Heart left ventricle (tissue), 16 donors: Measurements from ENCODE around the gene LRP1B. TPM values are rescaled to one million over a fixed set of nuclear protein-coding genes. Genes with fewer than 3 reads are reported as not detected.

Source experiments
- ATAC-seq, 4 donors: fragments of 200-7000 bp; cut with Tn5 transposase; one replicate each; pipeline ENCODE4 v1.9.1; 2020 to 2022; ENCODE audit warnings: moderate library complexity in 4 of 4, mild to moderate bottlenecking in 3 of 4, moderate number of reproducible peaks in 1 of 4
- DNase-seq, 5 donors: peaks; one replicate each; pipeline ENCODE4 v3.0.0-alpha.2; 2020
- H3K27ac ChIP-seq, 12 donors: fragments of 200-600 bp; sonication (generic) in 4 of 12; one replicate each; pipeline versions ENCODE4 v1.5.0 to v1.8.0; 2016 to 2022; ENCODE audit warnings: mild to moderate bottlenecking in 2 of 12
- H3K27me3 ChIP-seq, 9 donors: fragments of 200-600 bp; sonication (generic) in 2 of 9; one replicate each; pipeline versions ENCODE4 v1.5.1 to v1.8.0; 2016 to 2022; ENCODE audit warnings: mild to moderate bottlenecking in 3 of 9
- H3K36me3 ChIP-seq, 9 donors: fragments of 200-600 bp; sonication (generic) in 2 of 9; one replicate each; pipeline versions ENCODE4 v1.5.0 to v1.8.0; 2018 to 2022; ENCODE audit warnings: mild to moderate bottlenecking in 2 of 9
- H3K4me1 ChIP-seq, 12 donors: fragments of 200-600 bp; sonication (generic) in 4 of 12; one replicate each; pipeline versions ENCODE4 v1.5.0 to v1.8.0; 2016 to 2022; ENCODE audit warnings: mild to moderate bottlenecking in 3 of 12
- H3K4me3 ChIP-seq, 12 donors: fragments of 200-600 bp; sonication (generic) in 4 of 12; one replicate each; pipeline versions ENCODE4 v1.5.0 to v1.8.0; 2017 to 2022; ENCODE audit warnings: mild to moderate bottlenecking in 9 of 12, moderate library complexity in 4 of 12
- H3K9me3 ChIP-seq, 12 donors: fragments of 200-600 bp; sonication (generic) in 4 of 12; one replicate each; pipeline versions ENCODE4 v1.5.0 to v1.8.0; 2016 to 2022; ENCODE audit warnings: mild to moderate bottlenecking in 1 of 12
- CTCF ChIP-seq, 12 donors: fragments of 200-600 bp; sonication (generic) in 4 of 12; IDR thresholded peaks; one replicate each; pipeline versions ENCODE4 v1.5.0 to v1.8.0; 2018 to 2022; ENCODE audit warnings: antibody characterized with exemption in 12 of 12, mild to moderate bottlenecking in 5 of 12
- POLR2A ChIP-seq, 2 donors: fragments of 450-650 bp; IDR thresholded peaks; one replicate each; pipeline ENCODE4 v1.6.1; 2017; ENCODE audit warnings: antibody characterized with exemption in 2 of 2, mild to moderate bottlenecking in 2 of 2, moderate library complexity in 2 of 2
- WGBS, 4 donors: extraction: QIAGEN DNeasy Blood & Tissue Kit in 2 of 4; methylation state at CpG; one replicate each; pipeline versions ENCODE4 v1.1.5 to v1.1.7; 2013 to 2018; 5-methylcytosine and 5-hydroxymethylcytosine counted together
- intact Hi-C, 10 donors: fragments of 100-400 bp; cut with DNase I; formaldehyde crosslinking; loops; one replicate each; pipeline versions ENCODE4 v1.11.1 to v1.14.2; 2022
- polyA plus RNA-seq, 2 donors: library from polyadenylated mRNA; stranded (reverse); fragments of 200-250 nt; gene quantifications; one replicate each; pipeline ENCODE4 v1.2.3, GENCODE V29; 2013
- total RNA-seq, 9 donors: library from RNA; depleted of rRNA in 2 of 9; stranded (reverse); fragments of >200 nt in 2 of 9; fragmentation: NEBNext Ultra II Directional in 3 of 9; extraction: Animal tissue kit (Norgen Biotek cat#: 25700) in 3 of 9; gene quantifications; one replicate each; pipeline versions ENCODE4 v1.1.0 to v1.2.4, GENCODE V29; 2016 to 2023
- donor health status: ischemic (EF 13 %, LVEDD 7.1; RV severe dilation, severe dysfunction).
- donor health status: healthy with polysubstance abuse.
- donor health status: DM: no; HTN: yes; CAD: no.
- donor health status: DM: no; HTN: no; CAD: no.
- donor health status: ischemic (EF 25% LVEDD 6.9; RV normal size, moderate dysfunction).
- donor health status: ischemic (EF 25% LVEDD 5.7; RV mildly dilated, moderate dysfunction).
- donor health status: healthy.
- donor health status: DM: yes; HTN: yes; CAD: no.
- donor health status: ischemic (EF 35%, LVEDD 5.7; RV mildly dilated, moderate dysfunction).
- donor health status: nonischemic (EF 11% LVEDD 7.7; RV severe dilation, severe dysfunction).
- donor health status: DM: yes; HTN: yes; CAD: no.
- donor health status: PGD.
- donor health status: ischemic (EF 29% LVEDD 5.4; RV normal size, mild dysfunction).
- donor health status: nonischemic (EF 23%, LVEDD 6.1; RV moderate dilation, normal function).

Gene LRP1B
- total and polyA plus RNA-seq, 11 donors: 0.01 to 0.19 (median 0.11) TPM; not detected in 2

GRCh38 chr2:141458351-141458750 lies 672.5 kb downstream of the LRP1B start:
- TF ChIP-seq POLR2A (IDR thresholded peaks at IDR 0.05) (no peak), CTCF (IDR thresholded peaks at IDR 0.05) (no peak)
- intact Hi-C loops: no loop called here
- Histone ChIP-seq H3K4me3 (no peak overlapping the region), H3K9me3 (no peaks in the 10 kb centered on the region), H3K27me3 (no peaks in the 10 kb centered on the region), H3K27ac (no peak overlapping the region), H3K4me1 (no peaks in the 10 kb centered on the region), H3K36me3 (no peaks in the 10 kb centered on the region)
- 68 to 81% (median 73%) methylated on average over 7 of the region's 7 CpGs for WGBS, 4 donors
- DNase-seq: no peak
- no peak for ATAC-seq

- no peaks in the 10 kb centered on the region for H3K27me3 ChIP-seq
- H3K4me1 ChIP-seq: no peaks in the 10 kb centered on the region
- H3K36me3 ChIP-seq: no peaks in the 10 kb centered on the region
- no peaks in the 10 kb centered on the region for H3K9me3 ChIP-seq
- WGBS, 4 donors: 43 to 57% (median 47%) methylated on average over 2 of the region's 2 CpGs
- intact Hi-C loops: no loop called here
- ATAC-seq: no peak
- H3K27ac ChIP-seq: no peak overlapping the region
- TF ChIP-seq CTCF (IDR thresholded peaks at IDR 0.05): no peak
- TF ChIP-seq POLR2A (IDR thresholded peaks at IDR 0.05): no peak
- no peak overlapping the region for H3K4me3 ChIP-seq
- no peak for DNase-seq
Observed at GRCh38 chr2:141455877-141456276, 674.9 kb downstream of the LRP1B start.

GRCh38 chr2:141455211-141455826 lies 675.5 kb downstream of the LRP1B start:
- intact Hi-C loops: no loop called here

More at GRCh38 chr2:141455211-141455826, 675.5 kb downstream of the LRP1B start:
- Histone ChIP-seq H3K27ac (no peak overlapping the region), H3K27me3 (no peaks in the 10 kb centered on the region), H3K9me3 (no peaks in the 10 kb centered on the region), H3K4me3 (no peak overlapping the region), H3K4me1 (no peaks in the 10 kb centered on the region), H3K36me3 (no peaks in the 10 kb centered on the region)
- ATAC-seq (no peak), DNase-seq (no peak)
- TF ChIP-seq POLR2A (IDR thresholded peaks at IDR 0.05): no peak
- no peak for TF ChIP-seq CTCF (IDR thresholded peaks at IDR 0.05)
- 78 to 83% (median 80%) methylated on average over 7 of the region's 7 CpGs for WGBS, 4 donors
